Body of pancreas (tissue), 4 donors: Measurements from ENCODE around the gene SLC2A10. TPM values are rescaled to one million over a fixed set of nuclear protein-coding genes. Genes with fewer than 3 reads are reported as not detected.

ENCODE experiments used
- ATAC-seq: fragments of 150-250 bp; one replicate; pipeline ENCODE4 v1.9.1; 2016
- DNase-seq, 4 donors: peaks; one replicate each; pipeline ENCODE4 v3.0.0-alpha.2; 2019
- H3K27ac ChIP-seq, 4 donors: fragments of 200-600 bp; sonication (generic); 1 replicate in 3 of 4; 2 replicates in 1 of 4; pipeline versions ENCODE4 v1.5.1 to v1.6.1; 2016 to 2019; ENCODE audit warnings: mild to moderate bottlenecking in 1 of 4, mixed read lengths in 1 of 4, moderate library complexity in 1 of 4
- H3K27me3 ChIP-seq, 2 donors: fragments of 200-600 bp; sonication (generic); one replicate each; pipeline ENCODE4 v1.6.0; 2016; ENCODE audit warnings: mild to moderate bottlenecking in 1 of 2
- H3K36me3 ChIP-seq, 2 donors: fragments of 200-600 bp; sonication (generic); replicated peaks in 1 of 2; 2 replicates each; pipeline ENCODE4 v1.5.1; 2016; ENCODE audit warnings: low read depth in 2 of 2; ENCODE audit not compliant: insufficient read depth in 1 of 2
- H3K4me1 ChIP-seq: fragments of 200-600 bp; sonication (generic); one replicate; pipeline ENCODE4 v1.6.0; 2016
- H3K4me3 ChIP-seq, 2 donors: fragments of 200-600 bp; sonication (generic); 1 replicate in 1 of 2; 2 replicates in 1 of 2; pipeline ENCODE4 v1.5.1; 2016 to 2019
- H3K9me3 ChIP-seq, 3 donors: fragments of 200-600 bp; sonication (generic); 1 replicate in 2 of 3; 2 replicates in 1 of 3; pipeline ENCODE4 v1.5.1; 2016
- CTCF ChIP-seq, 7 experiments: fragments of 450-650 bp in 4 of 7; fragments of 200-600 bp in 3 of 7; sonication (generic) in 3 of 7; IDR thresholded peaks; one replicate each; pipeline ENCODE4 v1.5.1; 2016 to 2019; ENCODE audit warnings: antibody characterized with exemption in 7 of 7
- POLR2A ChIP-seq, 3 donors: fragments of 450-650 bp; IDR thresholded peaks; one replicate each; pipeline ENCODE4 v1.6.1; 2016; ENCODE audit warnings: antibody characterized with exemption in 3 of 3, mild to moderate bottlenecking in 2 of 3
- WGBS, 2 donors: methylation state at CpG; one replicate each; pipeline ENCODE4 v1.1.5; 2017; 5-methylcytosine and 5-hydroxymethylcytosine counted together
- intact Hi-C: fragments of 100-400 bp; cut with DNase I; formaldehyde crosslinking; loops from one replicate; pipeline ENCODE4 v1.15.1; 2023
- total RNA-seq, 2 donors: library from RNA; depleted of rRNA; stranded (reverse); fragments of >200 nt; gene quantifications; one replicate each; pipeline ENCODE4 v1.1.0, GENCODE V29; 2016

Gene SLC2A10
- total RNA-seq, 2 donors from 2014 or later = 12.2 to 95.3 TPM

- no peak for ATAC-seq
- no peaks in the 10 kb centered on the region for H3K27me3 ChIP-seq
- intact Hi-C loops = no loop called here
- TF ChIP-seq CTCF (IDR thresholded peaks at IDR 0.05) = no peak
- TF ChIP-seq POLR2A (IDR thresholded peaks at IDR 0.05) = no peak
- 93 to 100% methylated on average over 1 of the region's 1 CpG for WGBS, 2 donors
- H3K36me3 ChIP-seq = no peaks in the 10 kb centered on the region
- H3K4me3 ChIP-seq = no peak overlapping the region
- H3K4me1 ChIP-seq = no peaks in the 10 kb centered on the region
- no peak overlapping the region for H3K27ac ChIP-seq
- no peaks in the 10 kb centered on the region for H3K9me3 ChIP-seq
- no peak for DNase-seq
Observed at GRCh38 chr20:46775806-46776205, 66.4 kb downstream of the SLC2A10 start.

DNA sequence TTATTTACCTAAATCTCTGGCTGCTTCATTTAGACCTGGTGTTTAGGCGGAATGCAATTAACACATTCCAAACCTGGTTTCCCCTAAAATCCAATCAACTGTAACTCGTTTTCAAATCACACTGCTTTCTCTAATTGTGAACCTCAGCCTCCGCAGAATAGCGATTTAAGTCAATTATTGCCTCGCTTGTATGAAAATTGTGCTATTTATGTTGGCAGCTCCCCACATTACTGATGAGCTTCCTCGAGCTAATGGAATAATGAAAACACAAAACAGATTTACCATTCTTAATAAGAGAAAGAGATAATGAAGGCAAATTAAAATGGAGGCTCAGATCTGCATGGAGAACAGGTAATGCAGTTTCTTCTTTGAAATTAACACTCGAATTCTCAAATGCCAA is 67.9 kb downstream of the SLC2A10 start:
- Histone ChIP-seq H3K4me1 (no peaks in the 10 kb centered on the region), H3K27ac (no peak overlapping the region), H3K36me3 (no peaks in the 10 kb centered on the region), H3K9me3 (no peaks in the 10 kb centered on the region), H3K27me3 (no peaks in the 10 kb centered on the region), H3K4me3 (no peak overlapping the region)
- DNase-seq = no peak
- 58 to 63% methylated on average over 7 of the region's 7 CpGs for WGBS, 2 donors
- ATAC-seq = no peak
- intact Hi-C loops = no loop called here
- no peak for TF ChIP-seq CTCF (IDR thresholded peaks at IDR 0.05)
- TF ChIP-seq POLR2A (IDR thresholded peaks at IDR 0.05) = no peak

DNA sequence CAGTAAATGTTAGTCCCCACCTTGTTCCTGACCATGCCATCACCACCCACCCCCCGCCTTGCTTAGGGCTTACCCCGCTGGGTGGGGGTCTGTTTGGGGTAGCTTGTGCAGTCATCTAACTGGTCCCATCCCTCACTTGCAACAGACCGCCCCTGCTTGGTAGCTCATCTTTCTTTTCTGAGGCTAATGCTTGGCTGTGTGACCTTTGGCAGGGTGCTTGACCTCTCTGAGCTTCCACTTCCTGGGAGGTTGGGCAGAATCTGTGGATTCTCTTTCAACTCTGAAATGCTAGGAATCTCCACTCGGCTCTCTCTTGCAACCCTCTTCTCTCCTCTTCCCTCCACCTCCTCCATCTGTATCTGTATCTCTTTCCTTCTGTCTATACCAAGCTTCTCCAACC is 70.4 kb downstream of the SLC2A10 start:
- Histone ChIP-seq H3K9me3 (no peaks in the 10 kb centered on the region), H3K4me3 (no peak overlapping the region), H3K36me3 (no peaks in the 10 kb centered on the region), H3K27ac (no peak overlapping the region), H3K4me1 (no peaks in the 10 kb centered on the region), H3K27me3 (no peaks in the 10 kb centered on the region)
- TF ChIP-seq POLR2A (IDR thresholded peaks at IDR 0.05) = no peak
- TF ChIP-seq CTCF (IDR thresholded peaks at IDR 0.05) = no peak
- no peak for ATAC-seq
- WGBS, 2 donors = 56 to 70% methylated on average over 4 of the region's 4 CpGs
- intact Hi-C loops = no loop called here
- DNase-seq = no peak

GRCh38 chr20:46784436-46785127 is 75.1 kb downstream of the SLC2A10 start:
- H3K27ac ChIP-seq = no peak overlapping the region
- H3K27me3 ChIP-seq = no peaks in the 10 kb centered on the region
- DNase-seq (no peak), ATAC-seq (no peak)
- WGBS, 2 donors = 58 to 76% methylated on average over 14 to 15 of the region's 15 CpGs
- no peak overlapping the region for H3K4me3 ChIP-seq
- intact Hi-C loops = no loop called here
- H3K36me3 ChIP-seq = no peaks in the 10 kb centered on the region
- no peaks in the 10 kb centered on the region for H3K4me1 ChIP-seq
- H3K9me3 ChIP-seq = no peaks in the 10 kb centered on the region
- TF ChIP-seq POLR2A (IDR thresholded peaks at IDR 0.05) (no peak), CTCF (IDR thresholded peaks at IDR 0.05) (no peak)

Other genes starting within 250 kb of the SLC2A10 start
- gene ZNF334, start 196.1 kb upstream of the SLC2A10 start, total RNA-seq = 10 to 100 TPM; 11.2 to 13.8 TPM
- not detected for gene OCSTAMP, start 159.0 kb upstream of the SLC2A10 start, total RNA-seq
- 1 to 10 TPM; 3.4 to 6.3 TPM for gene SLC13A3, start 58.2 kb upstream of the SLC2A10 start, total RNA-seq
- gene TP53RK, start 20.2 kb upstream of the SLC2A10 start, total RNA-seq = 10 to 100 TPM in 1 of 2 donors, 1 to 10 TPM in 1; 6.6 to 11.7 TPM
- gene EYA2, start 185.2 kb downstream of the SLC2A10 start, total RNA-seq = 1 to 10 TPM in 1 of 2 donors, under 1 TPM in 1; 0.52 to 3.6 TPM